ENCODE results near the gene CARHSP1. TPM values are rescaled to one million over a fixed set of nuclear protein-coding genes. Genes with fewer than 3 reads are reported as not detected.

Gene CARHSP1
- total RNA-seq, 1 donor from 2014 or later = 70.2 TPM

GRCh38 chr16:8899709-8900317, 31.0 kb upstream of the CARHSP1 start:
- TF ChIP-seq, protein P1, sequence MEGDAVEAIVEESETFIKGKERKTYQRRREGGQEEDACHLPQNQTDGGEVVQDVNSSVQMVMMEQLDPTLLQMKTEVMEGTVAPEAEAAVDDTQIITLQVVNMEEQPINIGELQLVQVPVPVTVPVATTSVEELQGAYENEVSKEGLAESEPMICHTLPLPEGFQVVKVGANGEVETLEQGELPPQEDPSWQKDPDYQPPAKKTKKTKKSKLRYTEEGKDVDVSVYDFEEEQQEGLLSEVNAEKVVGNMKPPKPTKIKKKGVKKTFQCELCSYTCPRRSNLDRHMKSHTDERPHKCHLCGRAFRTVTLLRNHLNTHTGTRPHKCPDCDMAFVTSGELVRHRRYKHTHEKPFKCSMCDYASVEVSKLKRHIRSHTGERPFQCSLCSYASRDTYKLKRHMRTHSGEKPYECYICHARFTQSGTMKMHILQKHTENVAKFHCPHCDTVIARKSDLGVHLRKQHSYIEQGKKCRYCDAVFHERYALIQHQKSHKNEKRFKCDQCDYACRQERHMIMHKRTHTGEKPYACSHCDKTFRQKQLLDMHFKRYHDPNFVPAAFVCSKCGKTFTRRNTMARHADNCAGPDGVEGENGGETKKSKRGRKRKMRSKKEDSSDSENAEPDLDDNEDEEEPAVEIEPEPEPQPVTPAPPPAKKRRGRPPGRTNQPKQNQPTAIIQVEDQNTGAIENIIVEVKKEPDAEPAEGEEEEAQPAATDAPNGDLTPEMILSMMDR (IDR thresholded peaks at IDR 0.05) = no peak
- Mint-ChIP-seq H3K9me3 (ENCODE audit: unreplicated experiment) (no peaks in the 10 kb centered on the region), H3K27me3 (ENCODE audit: unreplicated experiment) (no peaks in the 10 kb centered on the region), H3K27ac (ENCODE audit: unreplicated experiment) (no peak overlapping the region), H3K36me3 (ENCODE audit: unreplicated experiment) (peaks cover 57% of the 10 kb centered on the region), H3K4me3 (ENCODE audit: unreplicated experiment) (no peak overlapping the region), H3K4me1 (ENCODE audit: unreplicated experiment) (no peaks in the 10 kb centered on the region)
- no peak for DNase-seq (ENCODE audit: extremely low spot score, unreplicated experiment)

- DNase-seq (ENCODE audit: extremely low spot score, unreplicated experiment) = no peak
- TF ChIP-seq, protein P1 (IDR thresholded peaks at IDR 0.05) = no peak
- Mint-ChIP-seq H3K27ac (ENCODE audit: unreplicated experiment) (no peak overlapping the region), H3K36me3 (ENCODE audit: unreplicated experiment) (peaks cover 64% of the 10 kb centered on the region), H3K9me3 (ENCODE audit: unreplicated experiment) (no peaks in the 10 kb centered on the region), H3K4me3 (ENCODE audit: unreplicated experiment) (no peak overlapping the region), H3K4me1 (ENCODE audit: unreplicated experiment) (no peaks in the 10 kb centered on the region), H3K27me3 (ENCODE audit: unreplicated experiment) (no peaks in the 10 kb centered on the region)
These were observed 30.0 kb upstream of the CARHSP1 start for GRCh38 chr16:8898660-8899318.

DNA sequence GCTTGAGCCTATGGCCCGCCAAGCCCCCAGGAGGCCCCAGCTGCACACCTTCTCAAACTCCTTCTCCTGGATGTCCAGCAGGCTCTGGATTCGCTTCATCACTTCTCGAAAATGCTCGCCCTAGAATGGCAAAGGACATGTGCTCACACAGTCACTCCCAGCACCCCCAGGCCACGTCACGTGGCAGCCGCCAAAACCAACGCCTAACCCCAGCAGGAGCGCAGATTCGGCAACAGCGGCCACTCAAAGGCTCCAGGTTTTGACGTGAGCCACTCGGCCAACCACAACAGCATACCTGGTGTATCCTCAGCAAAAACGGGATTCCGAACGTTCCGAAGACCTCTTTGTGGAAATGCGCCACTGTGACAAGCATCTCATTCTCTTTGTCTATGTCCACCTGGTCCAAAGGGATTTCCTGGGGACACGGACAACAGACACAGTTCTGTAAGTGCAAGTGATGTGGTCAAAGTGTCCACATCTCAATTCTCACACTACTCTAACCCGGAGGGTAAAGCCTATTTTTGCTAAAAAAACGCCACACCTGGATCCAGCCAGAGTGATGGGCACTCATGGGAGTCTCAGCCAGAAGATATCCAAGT, 26.0 kb upstream of the CARHSP1 start:
- H3K36me3 Mint-ChIP-seq (ENCODE audit: unreplicated experiment) = peaks cover 60% of the 10 kb centered on the region
- H3K4me3 Mint-ChIP-seq (ENCODE audit: unreplicated experiment) = no peak overlapping the region
- DNase-seq (ENCODE audit: extremely low spot score, unreplicated experiment) = no peak
- TF ChIP-seq, protein P1 (IDR thresholded peaks at IDR 0.05) = no peak
- H3K4me1 Mint-ChIP-seq (ENCODE audit: unreplicated experiment) = peaks cover 5% of the 10 kb centered on the region
- H3K27ac Mint-ChIP-seq (ENCODE audit: unreplicated experiment) = no peak overlapping the region
- H3K27me3 Mint-ChIP-seq (ENCODE audit: unreplicated experiment) = no peaks in the 10 kb centered on the region
- no peaks in the 10 kb centered on the region for H3K9me3 Mint-ChIP-seq (ENCODE audit: unreplicated experiment)

DNA sequence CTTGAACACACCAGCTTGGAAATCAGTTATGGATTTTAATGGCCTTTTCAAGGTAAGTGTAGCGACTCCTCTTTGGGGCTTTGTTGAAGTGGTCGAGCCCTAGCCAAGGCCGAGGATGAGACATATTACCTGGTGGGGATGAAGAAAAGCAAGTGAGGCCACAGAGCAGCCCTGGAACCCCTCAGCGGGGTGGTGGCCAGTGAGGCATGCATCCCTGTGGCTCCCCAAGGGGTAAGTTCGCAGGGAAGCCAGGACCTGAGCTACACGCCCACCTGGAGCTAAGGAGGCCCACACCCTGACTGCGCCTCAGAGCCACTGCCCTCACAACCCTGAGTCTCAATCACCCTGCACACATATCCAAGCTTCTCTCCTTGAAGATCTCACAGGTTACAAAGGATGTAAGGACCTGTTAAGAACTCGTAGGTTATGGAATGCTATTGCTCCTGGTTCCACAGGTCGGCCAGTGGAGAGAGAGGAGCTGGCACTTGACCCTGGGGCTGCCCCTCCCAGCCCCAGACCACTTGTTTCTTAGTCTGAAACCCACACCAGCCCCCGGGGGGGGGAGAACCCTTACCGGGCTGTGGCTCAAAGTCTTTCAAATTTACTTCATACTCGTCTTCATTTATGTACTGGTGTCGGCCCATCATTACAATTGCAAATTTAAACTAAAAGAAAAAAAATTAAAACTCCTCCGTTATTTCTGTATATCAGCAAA, 25.3 kb upstream of the CARHSP1 start:
- no peaks in the 10 kb centered on the region for H3K9me3 Mint-ChIP-seq (ENCODE audit: unreplicated experiment)
- H3K27ac Mint-ChIP-seq (ENCODE audit: unreplicated experiment) = no peak overlapping the region
- H3K4me1 Mint-ChIP-seq (ENCODE audit: unreplicated experiment) = peaks cover 5% of the 10 kb centered on the region
- no peaks in the 10 kb centered on the region for H3K27me3 Mint-ChIP-seq (ENCODE audit: unreplicated experiment)
- TF ChIP-seq, protein P1 (IDR thresholded peaks at IDR 0.05) = no peak
- peaks cover 53% of the 10 kb centered on the region for H3K36me3 Mint-ChIP-seq (ENCODE audit: unreplicated experiment)
- H3K4me3 Mint-ChIP-seq (ENCODE audit: unreplicated experiment) = no peak overlapping the region
- DNase-seq (ENCODE audit: extremely low spot score, unreplicated experiment) = no peak

DNA sequence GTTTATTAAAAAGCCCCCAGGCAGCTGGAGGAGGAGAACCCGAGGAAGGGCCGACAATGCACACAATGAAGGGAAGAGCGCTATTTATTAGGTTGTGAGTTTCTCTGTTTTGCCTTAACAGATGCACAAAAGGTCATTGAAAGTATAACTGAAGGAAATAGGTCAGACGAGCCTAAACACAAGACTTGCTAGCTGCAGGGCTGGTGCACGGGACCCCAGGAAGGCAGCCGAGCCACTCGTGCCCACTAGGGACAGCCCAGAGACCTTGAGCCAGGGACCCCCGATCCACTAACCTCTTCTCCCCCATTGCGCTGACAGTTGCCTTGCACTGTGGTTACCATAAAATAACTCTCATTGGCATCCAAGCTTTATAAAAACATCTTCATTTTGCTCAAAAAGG, 24.6 kb upstream of the CARHSP1 start:
- no peak for DNase-seq (ENCODE audit: extremely low spot score, unreplicated experiment)

More for the DNA sequence above, 24.6 kb upstream of the CARHSP1 start:
- TF ChIP-seq, protein P1 (IDR thresholded peaks at IDR 0.05) = no peak
- Mint-ChIP-seq H3K4me3 (ENCODE audit: unreplicated experiment) (no peak overlapping the region), H3K36me3 (ENCODE audit: unreplicated experiment) (peaks cover 47% of the 10 kb centered on the region), H3K27me3 (ENCODE audit: unreplicated experiment) (no peaks in the 10 kb centered on the region), H3K4me1 (ENCODE audit: unreplicated experiment) (peaks cover 5% of the 10 kb centered on the region), H3K9me3 (ENCODE audit: unreplicated experiment) (no peaks in the 10 kb centered on the region), H3K27ac (ENCODE audit: unreplicated experiment) (no peak overlapping the region)

Data from osteocyte (in vitro differentiated cells).